PFSK-1 (cell line): Measurements from ENCODE around the gene ASF1B.

ENCODE experiments used
- FOXP2 ChIP-seq: optimal IDR thresholded peaks from 2 replicates; pipeline ENCODE3; 2011; ENCODE audit warnings: borderline replicate concordance, control low read depth, inconsistent platforms; ENCODE audit not compliant: insufficient read depth; ENCODE audit errors: extremely low read length, extremely low read depth
- POLR2AphosphoS5 ChIP-seq: IDR thresholded peaks from 2 replicates; pipeline ENCODE4 v1.6.1; 2012; ENCODE audit warnings: low read depth, mild to moderate bottlenecking, control low read depth, low read length, moderate library complexity
- SIN3A ChIP-seq: IDR thresholded peaks from 2 replicates; pipeline ENCODE4 v1.6.1; 2012; ENCODE audit warnings: mild to moderate bottlenecking, low read length, moderate library complexity, borderline replicate concordance; ENCODE audit not compliant: insufficient read depth
- TAF1 ChIP-seq: IDR thresholded peaks from 2 replicates; pipeline ENCODE4 v1.6.1; 2012; ENCODE audit warnings: low read length, control low read depth, borderline replicate concordance; ENCODE audit not compliant: insufficient read depth
- TF ChIP-seq, protein P1 (sequence below), 2 experiments: IDR thresholded peaks; 2 replicates each; pipeline versions ENCODE4 v1.6.1 to v1.8.0; 2011 to 2012; ENCODE audit warnings: low read depth in 2 of 2, low read length in 2 of 2, control low read depth in 1 of 2, inconsistent platforms in 1 of 2, mild to moderate bottlenecking in 1 of 2, moderate library complexity in 1 of 2; ENCODE audit not compliant: insufficient read depth in 1 of 2

The ASF1B gene

DNA sequence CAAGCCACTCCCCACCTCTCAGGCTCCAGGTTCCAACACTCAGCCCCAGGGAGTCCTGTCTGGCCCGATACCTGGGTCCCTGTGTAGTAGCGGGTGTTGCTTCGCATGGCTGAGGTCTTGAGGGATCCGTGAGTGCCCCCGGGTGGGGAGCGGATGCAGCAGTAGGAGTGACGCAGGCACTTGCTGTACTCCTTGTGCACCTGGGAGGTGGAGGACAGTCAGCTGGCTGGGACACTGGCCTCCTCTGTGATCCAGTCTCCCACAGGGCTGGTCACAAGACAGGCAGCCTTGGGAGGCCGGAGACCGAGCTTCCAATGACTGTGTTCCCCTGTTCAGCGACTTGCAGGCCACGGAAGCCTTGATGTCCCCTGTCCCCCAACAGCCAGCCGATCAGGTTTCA is 16.3 kb upstream of the ASF1B start:
- no peak for TF ChIP-seq TAF1
- no peak for TF ChIP-seq POLR2AphosphoS5
- TF ChIP-seq FOXP2 = no peak
- no peak for TF ChIP-seq SIN3A
- TF ChIP-seq, protein P1, sequence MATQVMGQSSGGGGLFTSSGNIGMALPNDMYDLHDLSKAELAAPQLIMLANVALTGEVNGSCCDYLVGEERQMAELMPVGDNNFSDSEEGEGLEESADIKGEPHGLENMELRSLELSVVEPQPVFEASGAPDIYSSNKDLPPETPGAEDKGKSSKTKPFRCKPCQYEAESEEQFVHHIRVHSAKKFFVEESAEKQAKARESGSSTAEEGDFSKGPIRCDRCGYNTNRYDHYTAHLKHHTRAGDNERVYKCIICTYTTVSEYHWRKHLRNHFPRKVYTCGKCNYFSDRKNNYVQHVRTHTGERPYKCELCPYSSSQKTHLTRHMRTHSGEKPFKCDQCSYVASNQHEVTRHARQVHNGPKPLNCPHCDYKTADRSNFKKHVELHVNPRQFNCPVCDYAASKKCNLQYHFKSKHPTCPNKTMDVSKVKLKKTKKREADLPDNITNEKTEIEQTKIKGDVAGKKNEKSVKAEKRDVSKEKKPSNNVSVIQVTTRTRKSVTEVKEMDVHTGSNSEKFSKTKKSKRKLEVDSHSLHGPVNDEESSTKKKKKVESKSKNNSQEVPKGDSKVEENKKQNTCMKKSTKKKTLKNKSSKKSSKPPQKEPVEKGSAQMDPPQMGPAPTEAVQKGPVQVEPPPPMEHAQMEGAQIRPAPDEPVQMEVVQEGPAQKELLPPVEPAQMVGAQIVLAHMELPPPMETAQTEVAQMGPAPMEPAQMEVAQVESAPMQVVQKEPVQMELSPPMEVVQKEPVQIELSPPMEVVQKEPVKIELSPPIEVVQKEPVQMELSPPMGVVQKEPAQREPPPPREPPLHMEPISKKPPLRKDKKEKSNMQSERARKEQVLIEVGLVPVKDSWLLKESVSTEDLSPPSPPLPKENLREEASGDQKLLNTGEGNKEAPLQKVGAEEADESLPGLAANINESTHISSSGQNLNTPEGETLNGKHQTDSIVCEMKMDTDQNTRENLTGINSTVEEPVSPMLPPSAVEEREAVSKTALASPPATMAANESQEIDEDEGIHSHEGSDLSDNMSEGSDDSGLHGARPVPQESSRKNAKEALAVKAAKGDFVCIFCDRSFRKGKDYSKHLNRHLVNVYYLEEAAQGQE (IDR thresholded peaks at IDR 0.05; ENCODE audit: insufficient read depth in 1 of 2, low read depth in 2 of 2, low read length in 2 of 2) = no peak

DNA sequence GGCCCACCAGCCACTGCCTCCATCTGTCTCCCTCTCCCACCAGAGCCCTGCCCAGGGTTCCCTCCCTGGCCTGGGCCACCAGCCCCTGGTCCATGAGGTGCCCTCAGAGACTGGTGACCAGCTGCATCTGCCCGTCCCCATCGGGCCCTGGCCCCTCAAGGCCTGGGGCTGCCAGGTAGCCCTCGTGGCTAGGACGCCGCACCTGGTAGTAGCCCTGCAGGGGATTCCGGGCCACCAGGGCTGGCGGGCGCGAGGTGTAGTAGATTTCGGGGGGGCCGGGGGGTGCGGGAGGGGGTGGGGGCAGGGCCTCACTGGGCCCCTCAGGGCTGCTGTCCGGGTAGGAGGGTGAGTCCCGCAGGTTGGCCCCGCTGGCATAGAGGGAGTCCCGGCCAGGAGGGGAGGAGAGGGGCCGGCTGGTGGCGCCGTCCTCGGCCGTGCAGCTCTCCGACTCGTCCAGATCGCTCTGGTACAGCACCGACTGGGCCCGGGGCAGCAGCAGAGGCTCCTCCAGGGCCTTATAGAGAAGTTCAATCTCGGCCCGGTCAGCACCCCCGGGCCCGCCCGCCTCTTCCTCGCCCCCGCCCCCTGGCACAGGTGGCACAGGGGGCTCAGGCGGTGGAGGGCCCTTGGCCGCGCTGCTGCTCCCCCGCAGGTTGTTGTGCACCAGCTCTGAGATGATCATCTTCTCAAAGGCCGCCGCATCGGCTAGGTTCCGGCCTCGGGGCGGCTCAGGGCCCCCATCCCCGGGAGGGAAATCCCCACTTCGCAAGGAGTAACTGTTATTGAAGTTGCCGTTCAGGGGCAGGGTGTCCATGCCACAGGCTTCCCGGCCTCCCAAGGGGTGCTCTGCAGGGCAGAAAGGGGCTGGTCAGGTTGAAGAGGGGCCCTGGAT is 14.6 kb upstream of the ASF1B start:
- TF ChIP-seq TAF1 (no peak), FOXP2 (no peak), SIN3A (no peak)
- TF ChIP-seq, protein P1 (IDR thresholded peaks at IDR 0.05; ENCODE audit: insufficient read depth in 1 of 2, low read depth in 2 of 2, low read length in 2 of 2) = no peak

DNA sequence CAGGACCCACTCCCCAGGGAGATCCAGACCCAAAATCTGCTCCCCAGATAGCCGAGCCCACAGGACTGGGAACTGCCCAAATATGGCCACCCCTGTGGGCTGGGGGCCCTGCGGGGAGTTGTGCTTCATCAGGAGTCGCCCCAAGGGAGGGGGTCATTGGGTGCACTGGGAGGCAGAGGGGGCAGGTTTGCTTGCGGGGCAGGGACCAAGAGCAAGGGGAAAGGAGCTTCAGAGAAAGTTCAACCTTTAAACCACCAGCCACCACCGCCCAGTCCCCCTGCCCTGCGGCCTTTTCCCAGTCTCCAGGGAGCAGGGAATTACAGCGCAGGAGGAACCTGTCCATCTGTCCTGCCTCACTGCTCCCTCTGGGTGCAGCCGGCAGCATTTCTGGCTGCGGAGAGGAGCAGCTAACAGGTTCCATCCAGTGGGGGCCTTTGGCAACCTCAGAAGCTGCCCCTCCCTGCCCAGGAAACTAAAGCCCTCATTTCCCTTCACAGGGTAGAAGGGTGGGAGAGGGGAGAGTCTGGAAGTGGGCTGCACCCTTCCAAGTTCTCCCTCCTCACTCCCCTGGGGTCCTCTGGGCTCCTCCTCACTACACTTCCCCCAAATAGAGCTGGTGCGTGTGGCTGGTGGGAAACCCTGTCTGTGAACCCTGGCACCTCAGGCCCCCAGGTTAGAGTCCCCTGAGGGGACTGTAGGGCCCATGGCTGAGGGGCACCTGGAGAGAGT is 13.8 kb upstream of the ASF1B start:
- TF ChIP-seq, protein P1 (IDR thresholded peaks at IDR 0.05; ENCODE audit: insufficient read depth in 1 of 2, low read depth in 2 of 2, low read length in 2 of 2) = no peak
- TF ChIP-seq SIN3A (no peak), TAF1 (no peak), FOXP2 (no peak), POLR2AphosphoS5 (no peak)

DNA sequence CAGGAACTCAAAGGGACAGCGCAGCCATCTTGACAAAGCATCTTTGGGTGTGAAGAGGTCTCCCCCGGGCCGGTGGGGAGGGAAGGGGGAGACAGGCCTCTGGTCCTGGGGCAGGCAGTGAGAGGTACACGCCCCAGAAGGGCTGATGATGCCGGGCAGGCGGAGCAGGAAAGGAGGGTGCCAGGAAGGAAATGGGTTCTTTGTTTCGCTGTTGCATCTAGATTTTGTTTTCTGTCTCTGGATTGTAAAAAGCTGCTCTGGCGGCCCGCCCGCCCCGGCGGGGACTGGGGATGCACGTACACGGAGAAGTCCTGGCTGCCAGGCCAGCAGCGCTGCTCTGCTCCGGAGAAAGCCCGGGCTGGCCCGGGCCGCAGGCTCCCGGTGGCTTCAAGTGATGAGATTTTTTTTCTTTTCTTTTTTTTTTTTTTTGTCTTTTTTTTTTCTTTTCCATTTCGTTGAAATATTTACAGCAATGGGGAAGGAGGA is 13.2 kb upstream of the ASF1B start:
- no peak for TF ChIP-seq FOXP2
- TF ChIP-seq SIN3A = no peak
- TF ChIP-seq POLR2AphosphoS5 = no peak
- no peak for TF ChIP-seq TAF1
- TF ChIP-seq, protein P1 (IDR thresholded peaks at IDR 0.05; ENCODE audit: insufficient read depth in 1 of 2, low read depth in 2 of 2, low read length in 2 of 2) = no peak
